Mammary epithelial cell (primary cell): ENCODE data around the gene HOXD13.

Experiments used
- EZH2 ChIP-seq: IDR thresholded peaks from 2 replicates; pipeline ENCODE4 v1.6.1; 2012; ENCODE audit warnings: low read length, inconsistent platforms, borderline replicate concordance
- TF ChIP-seq, protein P1 (sequence below), 2 donors: IDR thresholded peaks in 1 of 2; conservative IDR thresholded peaks in 1 of 2; 2 replicates each; pipeline ENCODE4 v1.5.1; 2011 to 2012; ENCODE audit warnings: inconsistent platforms in 2 of 2, low read length in 2 of 2, mild to moderate bottlenecking in 2 of 2, control low read depth in 1 of 2, low read depth in 1 of 2; ENCODE audit not compliant: insufficient read depth in 1 of 2; ENCODE audit errors: extremely low read depth in 1 of 2

DNA sequence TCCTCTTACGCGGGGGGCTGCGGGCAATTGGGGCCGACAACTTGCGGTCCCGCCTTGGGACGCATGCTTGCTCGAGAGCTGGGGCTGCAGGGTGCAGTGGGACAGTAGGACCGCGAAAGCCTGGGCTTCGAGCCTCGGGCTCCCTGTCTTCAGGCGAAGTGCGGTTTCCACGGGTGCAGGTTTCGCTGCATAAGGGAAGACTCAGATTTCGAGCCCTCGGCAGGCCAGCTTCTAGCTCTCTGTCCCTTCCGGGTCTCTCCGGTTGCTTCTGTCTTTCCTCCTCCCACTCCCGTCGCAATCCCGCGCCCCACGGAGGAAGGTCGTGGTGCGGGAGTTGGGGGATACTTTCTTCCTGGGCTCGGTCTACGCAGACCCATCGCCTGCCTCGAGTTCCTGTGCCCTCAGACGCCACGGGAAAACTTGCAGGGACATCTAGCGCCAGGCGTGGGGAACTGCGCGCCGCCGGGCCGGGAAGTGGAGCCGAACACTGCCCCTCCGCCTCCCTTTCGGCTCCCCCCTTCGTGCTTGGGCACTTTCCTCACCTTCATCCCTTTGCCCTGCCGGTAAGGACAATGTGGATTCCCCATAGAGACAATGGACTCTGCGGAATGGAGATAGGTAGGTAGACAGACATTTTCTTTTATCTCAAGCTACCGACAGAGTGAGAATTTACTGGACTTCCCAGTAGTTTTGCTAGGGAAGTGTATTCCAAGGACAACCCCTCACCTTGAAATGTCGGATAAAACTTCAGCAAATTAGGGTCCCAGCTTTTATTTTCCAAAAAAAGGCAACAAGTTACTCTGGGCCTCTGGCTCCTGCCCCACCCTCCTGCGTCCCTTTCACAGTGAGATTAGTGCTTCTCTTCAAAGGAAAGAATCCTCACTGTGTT lies 4.2 kb upstream of the HOXD13 start:
- TF ChIP-seq, protein P1, sequence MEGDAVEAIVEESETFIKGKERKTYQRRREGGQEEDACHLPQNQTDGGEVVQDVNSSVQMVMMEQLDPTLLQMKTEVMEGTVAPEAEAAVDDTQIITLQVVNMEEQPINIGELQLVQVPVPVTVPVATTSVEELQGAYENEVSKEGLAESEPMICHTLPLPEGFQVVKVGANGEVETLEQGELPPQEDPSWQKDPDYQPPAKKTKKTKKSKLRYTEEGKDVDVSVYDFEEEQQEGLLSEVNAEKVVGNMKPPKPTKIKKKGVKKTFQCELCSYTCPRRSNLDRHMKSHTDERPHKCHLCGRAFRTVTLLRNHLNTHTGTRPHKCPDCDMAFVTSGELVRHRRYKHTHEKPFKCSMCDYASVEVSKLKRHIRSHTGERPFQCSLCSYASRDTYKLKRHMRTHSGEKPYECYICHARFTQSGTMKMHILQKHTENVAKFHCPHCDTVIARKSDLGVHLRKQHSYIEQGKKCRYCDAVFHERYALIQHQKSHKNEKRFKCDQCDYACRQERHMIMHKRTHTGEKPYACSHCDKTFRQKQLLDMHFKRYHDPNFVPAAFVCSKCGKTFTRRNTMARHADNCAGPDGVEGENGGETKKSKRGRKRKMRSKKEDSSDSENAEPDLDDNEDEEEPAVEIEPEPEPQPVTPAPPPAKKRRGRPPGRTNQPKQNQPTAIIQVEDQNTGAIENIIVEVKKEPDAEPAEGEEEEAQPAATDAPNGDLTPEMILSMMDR (conservative IDR thresholded peaks at IDR 0.05 in 1 of 2, IDR thresholded peaks at IDR 0.05 in 1 of 2; ENCODE audit: extremely low read depth in 1 of 2, insufficient read depth in 1 of 2, low read depth in 1 of 2, low read length in 2 of 2), result peak; percentile 39 to 81
- peak; percentile 85 for TF ChIP-seq EZH2
